Kidney (tissue), 14 donors: ENCODE measurements around the gene TMEM106A. TPM values are rescaled to one million over a fixed set of nuclear protein-coding genes. Genes with fewer than 3 reads are reported as not detected.
"Not testable (repeated sequence)": the region's sequence is repeated elsewhere in the genome, so short reads cannot be mapped to it uniquely, and the experiment has no call there.

ENCODE experiments used
- DNase-seq, 5 donors: peaks; one replicate each; pipeline ENCODE4 v3.0.0-alpha.2; 2013 to 2020
- FAIRE-seq: peaks from 2 replicates; lab custom pipeline; 2012; peaks lifted over from hg19 to GRCh38; lab: Jason Lieb, UNC
- H3K27ac ChIP-seq, 2 donors: one replicate each; pipeline ENCODE4 v1.7.0; 2013; ENCODE audit warnings: low read depth in 2 of 2, low read length in 2 of 2, inconsistent platforms in 1 of 2
- H3K27me3 ChIP-seq: one replicate; pipeline ENCODE4 v1.7.1; 2013; ENCODE audit warnings: low read length, inconsistent platforms; ENCODE audit not compliant: control insufficient read depth, insufficient read depth
- H3K36me3 ChIP-seq, 3 donors: one replicate each; pipeline versions ENCODE4 v1.7.0 to v1.7.1; 2013; ENCODE audit warnings: low read length in 3 of 3, control low read depth in 1 of 3, inconsistent platforms in 1 of 3; ENCODE audit not compliant: insufficient read depth in 3 of 3, control insufficient read depth in 2 of 3
- H3K4me1 ChIP-seq, 3 donors: one replicate each; pipeline versions ENCODE4 v1.7.0 to v1.7.1; 2013; ENCODE audit warnings: low read length in 3 of 3, inconsistent platforms in 1 of 3, low read depth in 1 of 3; ENCODE audit not compliant: control insufficient read depth in 2 of 3, insufficient read depth in 2 of 3
- H3K4me3 ChIP-seq, 3 donors: one replicate each; pipeline versions ENCODE4 v1.7.0 to v1.8.1; 2013; ENCODE audit warnings: low read length in 3 of 3, control low read depth in 1 of 3, inconsistent platforms in 1 of 3
- H3K9ac ChIP-seq, 3 donors: one replicate each; pipeline versions ENCODE4 v1.7.0 to v1.7.1; 2013; ENCODE audit warnings: low read length in 3 of 3, control low read depth in 1 of 3, inconsistent platforms in 1 of 3
- H3K9me3 ChIP-seq, 3 donors: one replicate each; pipeline versions ENCODE4 v1.7.0 to v1.7.1; 2013; ENCODE audit warnings: low read length in 3 of 3, control low read depth in 1 of 3, inconsistent platforms in 1 of 3; ENCODE audit not compliant: control insufficient read depth in 2 of 3, insufficient read depth in 1 of 3
- CTCF ChIP-seq: IDR thresholded peaks from 3 replicates; pipeline ENCODE4 v1.5.1; 2012; ENCODE audit warnings: mild to moderate bottlenecking, moderate library complexity, borderline replicate concordance; ENCODE audit not compliant: insufficient read depth; ENCODE audit errors: extremely low read depth
- intact Hi-C: fragments of 100-400 bp; cut with DNase I; formaldehyde crosslinking; loops from one replicate; pipeline ENCODE4 v1.11.1; 2022
- polyA plus RNA-seq: library from polyadenylated mRNA; stranded (reverse); fragments of 350-450 nt; fragmentation: Illumina TruSeq; extraction: RNeasy Lipid Tissue Mini Kit (QIAGEN cat#74804); gene quantifications from one replicate; pipeline ENCODE4 v1.2.3, GENCODE V29; 2014; ENCODE audit warnings: low read depth, low replicate concordance; ENCODE audit not compliant: insufficient read depth
- total RNA-seq: library from RNA; stranded (reverse); fragmentation: NEBNext Ultra II Directional; extraction: Animal tissue kit (Norgen Biotek cat#: 25700); gene quantifications from one replicate; pipeline ENCODE4 v1.2.1, GENCODE V29; 2021
- donor health status: control.
- donor health status: control.
- donor health status: control.
- donor health status: control.
- donor health status: control.
- donor health status: DM: yes; HTN: yes; CAD: no.
- donor health status: Normal renal cell carcinoma (clear cell type).

The TMEM106A gene
- total and polyA plus RNA-seq, 2 donors from 2014 or later, result 15.7 to 18.1 TPM

DNA sequence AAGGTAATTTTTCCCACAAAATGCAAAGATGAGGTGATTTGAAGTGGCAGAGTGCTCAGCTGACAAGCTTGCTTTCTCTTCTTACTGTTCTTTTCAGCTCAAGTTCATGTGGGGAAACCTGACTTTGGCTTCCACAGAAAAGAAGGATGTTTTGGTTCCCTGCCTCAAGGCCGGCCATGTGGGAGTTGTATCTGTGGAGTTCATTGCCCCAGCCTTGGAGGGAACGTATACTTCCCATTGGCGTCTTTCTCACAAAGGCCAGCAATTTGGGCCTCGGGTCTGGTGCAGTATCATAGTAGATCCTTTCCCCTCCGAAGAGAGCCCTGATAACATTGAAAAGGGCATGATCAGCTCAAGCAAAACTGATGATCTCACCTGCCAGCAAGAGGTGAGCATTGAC lies 18.4 kb upstream of the TMEM106A start:
- no peak overlapping the region for H3K9ac ChIP-seq
- no peaks in the 10 kb centered on the region for H3K4me1 ChIP-seq
- H3K27me3 ChIP-seq, result no peaks in the 10 kb centered on the region
- peaks cover 35 to 82% (median 63%) of the 10 kb centered on the region in 3 donors for H3K36me3 ChIP-seq
- no peaks in the 10 kb centered on the region for H3K9me3 ChIP-seq
- no peak for FAIRE-seq
- no peak overlapping the region for H3K27ac ChIP-seq
- DNase-seq, result no peak
- no peak for TF ChIP-seq CTCF
- no peak overlapping the region for H3K4me3 ChIP-seq
- intact Hi-C loops, result no loop called here

DNA sequence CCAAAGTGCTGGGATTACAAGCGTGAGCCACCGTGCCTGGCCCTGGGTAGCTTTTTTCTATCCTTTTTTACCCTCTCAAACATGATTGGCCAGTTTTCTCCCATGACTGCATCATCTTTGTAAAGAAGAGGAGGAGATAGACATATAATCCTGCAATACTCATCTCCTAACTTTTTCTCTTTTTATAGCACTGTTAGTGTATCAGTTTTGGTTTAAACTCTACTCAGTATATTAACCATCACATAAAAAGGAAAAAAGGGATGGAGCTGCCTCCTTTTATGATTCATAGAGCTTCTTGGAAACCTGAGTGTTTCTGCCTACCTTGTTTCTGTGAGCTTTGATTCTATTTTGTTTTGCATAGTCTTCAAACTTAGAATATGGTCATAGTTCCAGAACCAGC lies 12.0 kb upstream of the TMEM106A start:
- intact Hi-C loops, result no loop called here
- H3K36me3 ChIP-seq, result peaks cover 14 to 74% (median 48%) of the 10 kb centered on the region in 3 donors
- no peaks in the 10 kb centered on the region for H3K4me1 ChIP-seq
- no peaks in the 10 kb centered on the region for H3K27me3 ChIP-seq
- FAIRE-seq (no peak), DNase-seq (no peak)
- no peak overlapping the region for H3K27ac ChIP-seq
- H3K4me3 ChIP-seq, result no peak overlapping the region
- H3K9me3 ChIP-seq, result no peaks in the 10 kb centered on the region
- TF ChIP-seq CTCF, result no peak
- H3K9ac ChIP-seq, result no peak overlapping the region

GRCh38 chr17:43200127-43200526 lies 11.5 kb upstream of the TMEM106A start:
- Histone ChIP-seq H3K9me3 (no peaks in the 10 kb centered on the region), H3K27ac (no peak overlapping the region), H3K4me3 (no peak overlapping the region), H3K36me3 (peaks cover 12 to 72% (median 45%) of the 10 kb centered on the region in 3 donors), H3K27me3 (no peaks in the 10 kb centered on the region), H3K9ac (no peak overlapping the region), H3K4me1 (no peaks in the 10 kb centered on the region)
- TF ChIP-seq CTCF, result no peak
- intact Hi-C loops, result no loop called here
- DNase-seq (no peak), FAIRE-seq (no peak)

DNA sequence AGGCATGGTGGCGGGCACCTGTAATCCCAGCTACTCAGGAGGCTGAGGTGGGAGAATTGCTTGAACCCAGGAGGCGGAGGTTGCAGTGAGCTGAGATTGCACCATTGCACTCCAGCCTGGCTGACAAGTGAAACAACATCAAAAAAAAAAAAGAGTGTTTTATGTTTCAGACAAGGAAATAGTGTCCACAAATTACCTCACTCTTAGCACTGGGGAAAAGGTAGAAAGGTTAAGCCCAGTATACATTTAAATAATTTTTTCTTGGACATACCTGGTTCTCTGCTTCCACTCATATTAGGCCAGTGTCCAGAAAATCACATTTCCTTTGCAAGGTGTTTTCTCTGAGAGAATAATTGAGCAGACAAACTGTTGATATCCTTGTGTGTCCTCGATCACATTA lies 8.7 kb upstream of the TMEM106A start:
- H3K4me3 ChIP-seq, intact Hi-C loops, H3K9ac ChIP-seq, FAIRE-seq, H3K27me3 ChIP-seq, H3K9me3 ChIP-seq, H3K27ac ChIP-seq, DNase-seq, H3K4me1 ChIP-seq: not testable (repeated sequence)
- H3K36me3 ChIP-seq, result peaks cover 8 to 51% (median 38%) of the 10 kb centered on the region in 3 donors
